Progenitor cell of endocrine pancreas (in vitro differentiated cells): ENCODE measurements around the gene NDFIP1. TPM values are rescaled to one million over a fixed set of nuclear protein-coding genes. Genes with fewer than 3 reads are reported as not detected.

Experiments used
- DNase-seq: peaks from one replicate; pipeline ENCODE4 v3.0.0; 2021; ENCODE audit warnings: low spot score; ENCODE audit not compliant: unreplicated experiment
- H3K27ac Mint-ChIP-seq: 2 replicates; pipeline ENCODE4 v1.8.0; 2021; ENCODE audit warnings: mild to moderate bottlenecking, moderate library complexity, mixed read lengths
- H3K27me3 Mint-ChIP-seq: 2 replicates; pipeline ENCODE4 v1.8.0; 2021; ENCODE audit warnings: mixed read lengths
- H3K36me3 Mint-ChIP-seq: 2 replicates; pipeline ENCODE4 v1.8.0; 2022; ENCODE audit warnings: mixed read lengths; ENCODE audit not compliant: insufficient read depth
- H3K4me1 Mint-ChIP-seq: 2 replicates; pipeline ENCODE4 v1.8.0; 2021; ENCODE audit warnings: low read depth, mixed read lengths
- H3K4me3 Mint-ChIP-seq: 2 replicates; pipeline ENCODE4 v1.8.0; 2021; ENCODE audit warnings: low read depth, mild to moderate bottlenecking, moderate library complexity, mixed read lengths
- H3K9me3 Mint-ChIP-seq: 2 replicates; pipeline ENCODE4 v1.8.0; 2021; ENCODE audit warnings: low read depth, mixed read lengths
- total RNA-seq: library from RNA; stranded (reverse); gene quantifications from 2 replicates; pipeline ENCODE4 v1.2.1, GENCODE V29; 2021
- TF ChIP-seq, protein P1 (sequence below): fragments of 200-600 bp; sonication (generic); IDR thresholded peaks from one replicate; pipeline ENCODE4 v1.5.0; 2021; ENCODE audit warnings: antibody characterized with exemption, mild to moderate bottlenecking; ENCODE audit not compliant: unreplicated experiment

Gene NDFIP1
- total RNA-seq, 1 donor from 2014 or later = 247 TPM

GRCh38 chr5:142098931-142099330 lies 9.6 kb upstream of the NDFIP1 start:
- H3K27ac Mint-ChIP-seq = no peak overlapping the region
- H3K4me1 Mint-ChIP-seq = peaks cover 44% of the 10 kb centered on the region
- peaks cover 6% of the 10 kb centered on the region for H3K9me3 Mint-ChIP-seq
- no peak overlapping the region for H3K4me3 Mint-ChIP-seq
- TF ChIP-seq, protein P1, sequence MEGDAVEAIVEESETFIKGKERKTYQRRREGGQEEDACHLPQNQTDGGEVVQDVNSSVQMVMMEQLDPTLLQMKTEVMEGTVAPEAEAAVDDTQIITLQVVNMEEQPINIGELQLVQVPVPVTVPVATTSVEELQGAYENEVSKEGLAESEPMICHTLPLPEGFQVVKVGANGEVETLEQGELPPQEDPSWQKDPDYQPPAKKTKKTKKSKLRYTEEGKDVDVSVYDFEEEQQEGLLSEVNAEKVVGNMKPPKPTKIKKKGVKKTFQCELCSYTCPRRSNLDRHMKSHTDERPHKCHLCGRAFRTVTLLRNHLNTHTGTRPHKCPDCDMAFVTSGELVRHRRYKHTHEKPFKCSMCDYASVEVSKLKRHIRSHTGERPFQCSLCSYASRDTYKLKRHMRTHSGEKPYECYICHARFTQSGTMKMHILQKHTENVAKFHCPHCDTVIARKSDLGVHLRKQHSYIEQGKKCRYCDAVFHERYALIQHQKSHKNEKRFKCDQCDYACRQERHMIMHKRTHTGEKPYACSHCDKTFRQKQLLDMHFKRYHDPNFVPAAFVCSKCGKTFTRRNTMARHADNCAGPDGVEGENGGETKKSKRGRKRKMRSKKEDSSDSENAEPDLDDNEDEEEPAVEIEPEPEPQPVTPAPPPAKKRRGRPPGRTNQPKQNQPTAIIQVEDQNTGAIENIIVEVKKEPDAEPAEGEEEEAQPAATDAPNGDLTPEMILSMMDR = no peak
- H3K36me3 Mint-ChIP-seq = no peaks in the 10 kb centered on the region
- DNase-seq = no peak
- H3K27me3 Mint-ChIP-seq = no peaks in the 10 kb centered on the region

- H3K27me3 Mint-ChIP-seq = no peaks in the 10 kb centered on the region
- no peak overlapping the region for H3K4me3 Mint-ChIP-seq
- H3K4me1 Mint-ChIP-seq = peaks cover 42% of the 10 kb centered on the region
- no peak overlapping the region for H3K27ac Mint-ChIP-seq
- TF ChIP-seq, protein P1 = no peak
- H3K9me3 Mint-ChIP-seq = peaks cover 6% of the 10 kb centered on the region
- DNase-seq = no peak
- H3K36me3 Mint-ChIP-seq = no peaks in the 10 kb centered on the region
Measured at GRCh38 chr5:142100307-142100706, 8.3 kb upstream of the NDFIP1 start.

DNA sequence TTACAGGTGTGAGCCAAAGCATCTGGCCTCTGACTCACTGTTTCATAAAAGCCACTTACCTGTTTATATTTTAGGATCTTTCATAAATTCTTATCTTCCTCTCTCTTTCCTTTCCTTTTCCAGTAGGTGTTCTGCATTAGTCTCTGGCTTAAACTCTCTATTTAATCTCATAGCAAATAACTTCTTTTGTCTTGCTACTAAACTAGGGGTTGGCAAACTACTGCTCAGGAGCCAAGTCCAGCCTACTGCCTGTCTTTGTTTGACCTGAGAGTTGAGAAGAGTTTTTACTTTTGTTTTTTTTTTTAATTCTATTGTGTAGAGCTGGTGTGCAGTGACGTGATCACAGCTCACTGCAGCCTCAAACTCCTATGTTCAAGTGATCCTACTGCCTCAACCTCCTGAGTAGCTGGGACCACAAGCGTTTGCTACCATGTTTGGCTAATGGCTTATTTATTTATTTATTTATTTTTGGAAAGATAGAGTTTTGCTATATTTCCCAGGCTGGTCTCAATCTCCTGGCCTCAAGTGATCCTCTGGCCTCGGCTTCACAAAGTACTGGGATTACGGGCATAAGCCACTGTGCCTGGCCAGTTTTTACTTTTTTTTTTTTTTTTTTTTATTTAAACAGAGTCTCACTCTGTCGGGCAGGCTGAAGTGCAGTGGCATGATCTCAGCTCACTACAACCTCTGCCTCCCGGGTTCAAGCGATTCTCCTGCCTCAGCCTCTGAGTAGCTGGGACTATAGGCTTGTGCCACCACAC lies 5.4 kb upstream of the NDFIP1 start:
- peaks cover 38% of the 10 kb centered on the region for H3K4me1 Mint-ChIP-seq
- no peaks in the 10 kb centered on the region for H3K36me3 Mint-ChIP-seq

GRCh38 chr5:142104491-142104890 lies 4.1 kb upstream of the NDFIP1 start:
- TF ChIP-seq, protein P1 = no peak
- no peak overlapping the region for H3K27ac Mint-ChIP-seq
- no peak for DNase-seq
- H3K9me3 Mint-ChIP-seq = peaks cover 6% of the 10 kb centered on the region
- H3K27me3 Mint-ChIP-seq = no peaks in the 10 kb centered on the region
- peaks cover 26% of the 10 kb centered on the region for H3K4me1 Mint-ChIP-seq
- H3K4me3 Mint-ChIP-seq = no peak overlapping the region
- no peaks in the 10 kb centered on the region for H3K36me3 Mint-ChIP-seq

More for the DNA sequence above, 5.4 kb upstream of the NDFIP1 start:
- no peak overlapping the region for H3K4me3 Mint-ChIP-seq
- H3K27me3 Mint-ChIP-seq = no peaks in the 10 kb centered on the region
- no peak overlapping the region for H3K27ac Mint-ChIP-seq
- no peak for DNase-seq
- peaks cover 6% of the 10 kb centered on the region for H3K9me3 Mint-ChIP-seq
- TF ChIP-seq, protein P1 = no peak

DNA sequence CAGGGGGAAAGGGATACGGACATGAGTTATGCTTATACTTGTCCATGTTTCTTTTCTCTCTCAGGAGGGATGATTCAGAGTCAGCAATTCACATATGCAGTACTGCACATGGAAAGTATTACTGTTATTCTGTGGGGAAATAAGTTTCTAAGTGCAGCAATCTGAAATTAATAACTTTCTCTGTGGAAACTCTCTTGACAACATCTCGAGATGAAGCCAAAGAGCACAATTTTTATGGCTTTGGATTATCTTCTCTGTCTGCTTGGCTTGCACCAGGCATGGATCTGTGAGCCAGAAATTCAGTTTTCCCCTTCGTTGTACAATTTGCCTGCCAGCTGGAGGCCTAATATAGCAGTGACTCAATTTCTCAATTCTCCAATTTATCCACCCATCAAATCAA lies 2.5 kb upstream of the NDFIP1 start:
- no peak overlapping the region for H3K4me3 Mint-ChIP-seq
- TF ChIP-seq, protein P1 = no peak
- no peaks in the 10 kb centered on the region for H3K36me3 Mint-ChIP-seq
- H3K9me3 Mint-ChIP-seq = peaks cover 3% of the 10 kb centered on the region
- no peak for DNase-seq
- H3K4me1 Mint-ChIP-seq = peaks cover 23% of the 10 kb centered on the region
- no peaks in the 10 kb centered on the region for H3K27me3 Mint-ChIP-seq
- H3K27ac Mint-ChIP-seq = no peak overlapping the region
